Neural cell (in vitro differentiated cells): Measurements from ENCODE around the gene IFNK. TPM values are rescaled to one million over a fixed set of nuclear protein-coding genes. Genes with fewer than 3 reads are reported as not detected.

Experiments used
- H2AFZ ChIP-seq: fragments of 200-600, 300-800 bp; sonication (generic), shearing (Covaris generic); 2 replicates; pipeline ENCODE4 v1.6.0; 2014; ENCODE audit warnings: low read depth, mild to moderate bottlenecking, antibody characterized with exemption, low read length, moderate library complexity
- H3F3A ChIP-seq: fragments of 200-600 bp; shearing (Covaris generic); 2 replicates; pipeline ENCODE4 v1.6.1; 2016; ENCODE audit warnings: mild to moderate bottlenecking, moderate library complexity, mixed read lengths, antibody characterized with exemption, low read length; ENCODE audit not compliant: insufficient read depth, poor library complexity, severe bottlenecking
- H3K27ac ChIP-seq: fragments of 200-600, 300-800 bp; sonication (generic), shearing (Covaris generic); 2 replicates; pipeline ENCODE4 v1.5.1; 2014; ENCODE audit warnings: mild to moderate bottlenecking, low read length, moderate library complexity
- H3K27me3 ChIP-seq: fragments of 300-800, 200-600 bp; sonication (generic), shearing (Covaris generic); 2 replicates; pipeline ENCODE4 v1.6.0; 2014; ENCODE audit warnings: mild to moderate bottlenecking, low read depth, low read length, moderate library complexity; ENCODE audit not compliant: insufficient read depth
- H3K36me3 ChIP-seq: fragments of 300-800, 200-600 bp; sonication (generic), shearing (Covaris generic); 2 replicates; pipeline ENCODE4 v1.5.1; 2014; ENCODE audit warnings: mild to moderate bottlenecking, antibody characterized with exemption, low read length, moderate library complexity; ENCODE audit not compliant: insufficient read depth
- H3K4me2 ChIP-seq: fragments of 300-800, 200-600 bp; sonication (generic), shearing (Covaris generic); 2 replicates; pipeline ENCODE4 v1.6.0; 2014; ENCODE audit warnings: mild to moderate bottlenecking, low read length
- H3K4me3 ChIP-seq: fragments of 300-800, 200-600 bp; sonication (generic), shearing (Covaris generic); 2 replicates; pipeline ENCODE4 v1.5.1; 2014; ENCODE audit warnings: mild to moderate bottlenecking, low read length, moderate library complexity
- H3K79me2 ChIP-seq: fragments of 200-600 bp; shearing (Covaris generic); replicated peaks from 2 replicates; pipeline ENCODE4 v1.6.0; 2014; ENCODE audit warnings: mild to moderate bottlenecking, low read length, moderate library complexity; ENCODE audit not compliant: insufficient read depth
- H3K9ac ChIP-seq: fragments of 300-800, 200-600 bp; sonication (generic), shearing (Covaris generic); 2 replicates; pipeline ENCODE4 v1.6.1; 2016; ENCODE audit warnings: mild to moderate bottlenecking, low read length, mixed read lengths
- H3K9me2 ChIP-seq: fragments of 200-600 bp; shearing (Covaris generic); 2 replicates; pipeline ENCODE4 v1.6.1; 2016; ENCODE audit warnings: mild to moderate bottlenecking, low read length, mixed read lengths; ENCODE audit not compliant: insufficient read depth
- H3K9me3 ChIP-seq: fragments of 200-600, 300-800 bp; sonication (generic), shearing (Covaris generic); 2 replicates; pipeline ENCODE4 v1.6.1; 2016; ENCODE audit warnings: mild to moderate bottlenecking, mixed run types, low read length, moderate library complexity, mixed read lengths
- H4K20me1 ChIP-seq: fragments of 200-600 bp; shearing (Covaris generic); 2 replicates; pipeline ENCODE4 v1.6.1; 2016; ENCODE audit warnings: mild to moderate bottlenecking, mixed run types; ENCODE audit not compliant: insufficient read depth
- CTCF ChIP-seq: fragments of 450-650 bp; IDR thresholded peaks from 2 replicates; pipeline ENCODE4 v1.5.1; 2014; ENCODE audit warnings: antibody characterized with exemption, mild to moderate bottlenecking, moderate library complexity; ENCODE audit not compliant: poor library complexity, severe bottlenecking
- EP300 ChIP-seq: fragments of 450-650 bp; conservative IDR thresholded peaks from 2 replicates; pipeline ENCODE4 v1.6.1; 2014; ENCODE audit warnings: antibody characterized with exemption, mild to moderate bottlenecking, moderate library complexity; ENCODE audit not compliant: poor library complexity, severe bottlenecking
- EZH2 ChIP-seq: fragments of 200-600, 300-800 bp; shearing (Covaris generic), sonication (generic); IDR thresholded peaks from 2 replicates; pipeline ENCODE4 v1.6.1; 2014; ENCODE audit warnings: antibody characterized with exemption, low read length, borderline replicate concordance, mild to moderate bottlenecking; ENCODE audit not compliant: insufficient read depth, poor library complexity, severe bottlenecking
- MXI1 ChIP-seq: fragments of 450-650 bp; conservative IDR thresholded peaks from 2 replicates; pipeline ENCODE4 v1.6.1; 2014; ENCODE audit warnings: antibody characterized with exemption, mild to moderate bottlenecking; ENCODE audit not compliant: poor library complexity, severe bottlenecking
- POLR2AphosphoS5 ChIP-seq: IDR thresholded peaks from 2 replicates; pipeline ENCODE4 v1.6.1; 2012
- RAD21 ChIP-seq: fragments of 450-650 bp; conservative IDR thresholded peaks from 2 replicates; pipeline ENCODE4 v1.6.1; 2014; ENCODE audit warnings: antibody characterized with exemption, mild to moderate bottlenecking, moderate library complexity
- REST ChIP-seq: IDR thresholded peaks from 2 replicates; pipeline ENCODE4 v1.6.1; 2012; ENCODE audit warnings: borderline replicate concordance
- SMC3 ChIP-seq: fragments of 450-650 bp; conservative IDR thresholded peaks from 2 replicates; pipeline ENCODE4 v1.6.1; 2014; ENCODE audit warnings: antibody characterized with exemption, mild to moderate bottlenecking, moderate library complexity; ENCODE audit not compliant: poor library complexity
- TAF1 ChIP-seq: IDR thresholded peaks from 2 replicates; pipeline ENCODE4 v1.6.1; 2012; ENCODE audit warnings: low read depth
- polyA plus RNA-seq: library from polyadenylated mRNA; depleted of rRNA; stranded (reverse); fragments of >200 nt; gene quantifications from 2 replicates; pipeline ENCODE4 v1.2.3, GENCODE V29; 2014

IFNK gene
- polyA plus RNA-seq, 1 donor from 2014 or later = not detected

GRCh38 chr9:27518809-27519208, 5.3 kb upstream of the IFNK start:
- Histone ChIP-seq H3K9ac (no peak overlapping the region), H3K9me3 (no peaks in the 10 kb centered on the region), H4K20me1 (no peaks in the 10 kb centered on the region), H3K4me2 (no peak overlapping the region), H3K79me2 (peaks cover 9% of the 10 kb centered on the region), H3K27ac (no peak overlapping the region), H3K36me3 (no peaks in the 10 kb centered on the region), H2AFZ (no peak overlapping the region), H3K4me3 (no peak overlapping the region), H3F3A (no peaks in the 10 kb centered on the region), H3K9me2 (no peaks in the 10 kb centered on the region), H3K27me3 (no peaks in the 10 kb centered on the region)
- TF ChIP-seq POLR2AphosphoS5 (no peak), REST (no peak), EZH2 (no peak), EP300 (no peak), TAF1 (no peak), RAD21 (no peak)

GRCh38 chr9:27519466-27520465, 4.3 kb upstream of the IFNK start:
- H3K27me3 ChIP-seq = no peaks in the 10 kb centered on the region
- no peak overlapping the region for H3K4me3 ChIP-seq
- no peaks in the 10 kb centered on the region for H3F3A ChIP-seq
- no peaks in the 10 kb centered on the region for H3K9me2 ChIP-seq
- H3K79me2 ChIP-seq = peaks cover 9% of the 10 kb centered on the region
- no peak for TF ChIP-seq EZH2
- TF ChIP-seq CTCF = no peak
- TF ChIP-seq POLR2AphosphoS5 = no peak
- no peak for TF ChIP-seq EP300
- TF ChIP-seq MXI1 = no peak
- TF ChIP-seq TAF1 = no peak
- TF ChIP-seq SMC3 = no peak
- no peak for TF ChIP-seq REST
- no peak for TF ChIP-seq RAD21
- H2AFZ ChIP-seq = no peak overlapping the region
- no peak overlapping the region for H3K9ac ChIP-seq
- H3K4me2 ChIP-seq = no peak overlapping the region
- no peaks in the 10 kb centered on the region for H3K9me3 ChIP-seq
- no peaks in the 10 kb centered on the region for H4K20me1 ChIP-seq
- no peaks in the 10 kb centered on the region for H3K36me3 ChIP-seq
- no peak overlapping the region for H3K27ac ChIP-seq
